ENCODE results near the gene IFFO2.
"Not testable (repeated sequence)": the region's sequence is repeated elsewhere in the genome, so short reads cannot be mapped to it uniquely, and the experiment has no call there.

Gene IFFO2

GRCh38 chr1:18871401-18872070, 84.9 kb downstream of the IFFO2 start:
- DNase-seq = no peak

GRCh38 chr1:18870957-18871356, 85.5 kb downstream of the IFFO2 start:
- DNase-seq = no peak

DNA sequence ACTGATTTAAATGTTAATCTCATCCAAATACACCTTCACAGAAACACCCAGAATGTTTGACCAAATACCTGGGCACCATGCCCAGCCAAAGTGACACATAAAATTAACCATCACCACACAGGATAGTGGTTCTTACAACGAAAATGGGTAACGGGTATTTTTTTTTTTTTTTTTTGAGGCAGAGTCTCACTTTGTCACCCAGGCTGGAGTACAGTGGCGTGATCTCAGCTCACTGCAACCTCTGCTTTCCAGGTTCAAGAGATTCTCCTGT, 85.9 kb downstream of the IFFO2 start:
- not testable (repeated sequence) for DNase-seq

DNA sequence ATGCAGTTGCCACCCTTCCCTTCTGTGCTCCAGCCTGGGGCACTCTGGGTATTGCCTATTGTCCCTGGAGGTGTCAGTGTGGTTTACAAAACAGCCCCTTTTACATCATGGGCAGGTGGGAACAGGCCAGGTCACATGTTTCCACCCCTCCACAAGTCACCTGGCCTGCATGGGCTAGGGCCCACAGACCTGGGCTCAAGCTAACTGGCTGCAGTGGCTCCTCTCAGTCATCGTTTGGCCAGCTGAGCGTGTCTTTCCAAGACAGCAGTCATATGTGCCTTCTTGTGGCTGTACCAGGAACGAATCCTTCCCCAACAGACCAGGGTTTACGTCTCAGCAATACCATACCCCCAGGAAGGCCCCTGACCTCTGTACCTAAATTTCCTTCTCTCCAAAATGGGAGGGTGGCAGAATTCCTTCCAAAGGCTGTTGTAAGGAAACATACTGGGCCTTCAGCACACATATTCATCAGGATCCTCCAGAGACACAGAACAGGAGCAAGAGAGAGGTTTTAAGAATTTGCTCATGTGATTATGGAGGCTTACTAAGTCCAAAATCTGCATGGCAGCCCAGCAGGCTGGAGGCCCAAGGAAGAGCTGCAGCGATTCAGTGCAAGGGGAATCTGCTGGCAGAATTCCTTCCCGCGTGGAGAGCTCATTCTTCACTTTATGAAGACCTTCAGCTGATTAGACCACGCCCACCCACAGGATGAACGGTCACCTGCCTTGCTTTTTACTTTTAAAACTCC, 86.5 kb downstream of the IFFO2 start:
- no peak for DNase-seq

DNA sequence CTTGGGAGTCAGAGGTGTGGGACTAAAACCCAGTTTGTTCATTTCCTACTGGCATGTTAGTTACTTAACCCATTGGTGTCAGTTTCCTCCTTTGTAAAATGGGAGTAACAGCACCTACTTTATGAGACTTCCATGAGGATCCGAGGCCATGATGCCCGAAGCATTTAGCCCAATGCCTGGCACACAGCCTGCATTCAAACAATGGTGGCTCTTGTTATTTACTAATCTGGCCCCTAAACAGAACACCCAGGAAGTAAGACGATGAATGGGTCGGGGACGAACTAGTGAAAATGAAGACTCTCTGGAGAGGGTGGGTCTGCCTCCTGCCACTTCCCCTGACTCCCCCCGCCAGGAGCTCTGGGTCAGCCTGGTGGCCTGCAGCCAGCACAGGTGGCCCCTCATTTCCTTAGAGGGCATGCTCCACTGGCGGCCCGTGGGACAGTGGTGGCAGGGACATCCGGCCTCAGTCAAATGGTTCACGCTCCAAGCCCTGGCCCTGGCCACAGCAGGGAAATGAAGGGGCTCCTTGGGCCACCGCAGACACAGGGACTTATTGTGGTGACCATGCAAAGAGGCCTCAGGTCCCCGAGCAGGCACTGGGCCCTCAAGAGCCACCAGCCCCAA, 87.6 kb downstream of the IFFO2 start:
- DNase-seq = no peak

DNA sequence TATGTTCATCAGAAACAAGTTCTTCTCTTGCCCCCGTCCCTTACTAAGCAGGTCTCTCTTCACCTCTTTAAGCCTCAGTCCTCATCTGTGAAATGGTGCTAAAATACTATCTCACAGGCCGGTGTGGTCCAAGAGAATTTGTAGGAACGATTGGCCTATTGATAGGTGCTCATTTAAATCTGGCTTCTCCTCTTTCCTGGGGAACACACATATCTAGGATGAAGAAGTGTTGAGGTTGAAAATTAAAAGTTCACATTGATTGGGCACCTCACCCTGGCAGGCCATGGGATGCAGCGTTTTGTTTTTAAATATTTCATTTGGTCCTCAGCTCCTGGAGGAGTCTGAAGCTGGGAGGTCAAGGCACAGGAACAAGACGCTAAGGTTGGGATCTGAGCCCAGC, 88.1 kb downstream of the IFFO2 start:
- DNase-seq = no peak

DNA sequence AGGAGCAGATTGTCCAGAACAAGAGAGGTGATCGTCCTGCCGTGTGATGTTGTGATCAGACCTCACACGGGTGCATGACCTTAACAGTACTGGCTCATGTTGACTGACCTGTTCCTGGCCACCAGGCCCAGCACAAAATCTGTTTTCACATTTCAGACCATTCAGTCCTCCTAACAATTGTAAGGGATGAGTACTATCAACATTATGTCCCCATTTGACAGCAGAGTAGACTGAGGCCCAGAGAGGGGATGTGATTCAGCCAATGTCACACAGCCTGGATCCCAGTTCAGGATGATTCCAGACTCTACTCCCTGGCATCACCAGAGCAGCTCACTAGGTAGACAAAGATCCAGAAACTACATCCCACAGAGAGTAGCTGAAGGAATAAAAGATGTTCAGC, 89.6 kb downstream of the IFFO2 start:
- no peak for DNase-seq

DNA sequence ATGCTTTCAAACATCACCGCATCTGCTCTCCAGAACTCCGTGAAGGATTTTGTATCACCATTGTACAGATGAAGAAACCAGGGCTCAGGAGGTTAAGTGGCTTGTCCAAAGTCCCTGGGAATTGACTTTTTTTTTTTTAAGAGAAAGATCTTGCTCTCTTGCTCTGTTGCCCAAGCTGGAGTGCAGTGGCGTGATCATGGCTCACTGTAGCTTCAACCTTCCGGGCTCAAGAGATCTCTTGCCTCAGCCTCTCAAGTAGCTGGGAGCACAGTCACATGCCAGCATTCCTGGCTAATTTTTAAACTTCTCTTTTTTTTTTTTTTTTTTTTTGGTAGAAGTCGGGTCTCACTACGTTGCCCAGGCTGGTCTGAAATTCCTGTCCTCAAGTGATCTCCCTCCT, 90.2 kb downstream of the IFFO2 start:
- DNase-seq = no peak

GRCh38 chr1:18865176-18865575, 91.3 kb downstream of the IFFO2 start:
- DNase-seq = no peak

- no peak for DNase-seq
These were observed 94.9 kb downstream of the IFFO2 start for GRCh38 chr1:18861590-18861989.

- DNase-seq = no peak
These were observed 95.4 kb downstream of the IFFO2 start for GRCh38 chr1:18861082-18861481.

GRCh38 chr1:18859560-18859959, 96.9 kb downstream of the IFFO2 start, which contains the start of gene TAS1R2:
TAS1R2 (minus strand) TSS chr1:18859660; CDS start chr1:18859660, 0 bp downstream.
- DNase-seq = no peak

DNA sequence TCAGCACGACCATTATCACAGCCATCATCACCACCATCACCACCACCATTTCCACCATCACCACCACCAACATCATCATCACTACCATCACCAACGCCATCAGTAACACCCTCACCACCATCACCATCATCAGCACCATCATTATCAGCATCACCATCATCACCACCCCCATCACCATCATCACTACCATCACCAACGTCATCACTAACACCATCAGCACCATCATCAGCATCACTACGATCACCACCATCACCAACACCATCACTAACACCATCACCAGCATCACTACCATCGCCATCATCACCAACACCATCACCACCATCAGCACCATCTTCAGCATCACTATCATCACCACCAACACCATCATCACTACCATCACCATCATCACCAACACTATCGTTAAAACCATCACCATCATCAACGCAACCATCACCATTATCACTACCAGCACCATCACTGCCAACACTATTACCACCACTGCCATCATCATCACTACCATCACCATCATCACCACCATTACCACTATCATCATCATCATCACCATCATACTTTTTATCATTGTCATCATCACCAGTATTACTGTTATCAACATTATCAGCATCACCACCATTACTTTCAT, 98.3 kb downstream of the IFFO2 start:
- DNase-seq = no peak

DNA sequence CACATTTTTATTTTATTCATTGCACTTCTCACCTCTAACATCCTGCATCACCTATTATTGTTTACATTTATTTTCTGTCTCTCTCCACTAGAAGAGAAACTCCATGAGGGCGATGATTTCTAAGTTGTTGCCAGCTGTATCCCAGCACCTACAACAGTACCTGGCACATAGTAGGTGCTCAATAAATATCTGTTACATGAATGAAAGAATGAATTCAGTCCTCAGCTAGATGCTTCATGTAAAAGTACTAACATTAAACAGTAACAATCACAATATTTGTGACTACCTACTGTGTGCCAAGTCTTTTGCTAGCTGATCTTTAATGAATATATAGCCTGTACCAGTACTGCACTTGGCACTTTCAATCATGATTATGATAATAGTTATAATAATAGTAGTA, 100.0 kb downstream of the IFFO2 start:
- DNase-seq = no peak

DNA sequence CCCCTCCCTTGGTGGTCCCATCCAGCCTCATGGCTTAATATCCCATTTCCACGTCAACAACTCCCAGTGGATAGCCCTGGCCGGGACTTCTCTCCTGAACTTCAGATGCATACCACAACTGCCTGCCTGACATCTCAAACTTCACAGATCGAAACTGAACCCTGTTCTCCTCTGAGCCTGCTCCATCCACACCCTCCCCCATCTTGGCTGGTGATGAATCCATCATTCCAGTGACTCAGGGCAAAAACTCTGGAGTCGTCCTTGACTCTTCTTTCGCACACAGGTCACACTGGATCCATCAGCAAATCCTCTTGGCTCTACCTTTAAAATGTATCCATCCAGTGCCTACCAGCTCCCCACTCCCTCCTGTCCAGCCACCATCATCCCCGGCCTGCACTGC, 100.9 kb downstream of the IFFO2 start:
- no peak for DNase-seq

DNA sequence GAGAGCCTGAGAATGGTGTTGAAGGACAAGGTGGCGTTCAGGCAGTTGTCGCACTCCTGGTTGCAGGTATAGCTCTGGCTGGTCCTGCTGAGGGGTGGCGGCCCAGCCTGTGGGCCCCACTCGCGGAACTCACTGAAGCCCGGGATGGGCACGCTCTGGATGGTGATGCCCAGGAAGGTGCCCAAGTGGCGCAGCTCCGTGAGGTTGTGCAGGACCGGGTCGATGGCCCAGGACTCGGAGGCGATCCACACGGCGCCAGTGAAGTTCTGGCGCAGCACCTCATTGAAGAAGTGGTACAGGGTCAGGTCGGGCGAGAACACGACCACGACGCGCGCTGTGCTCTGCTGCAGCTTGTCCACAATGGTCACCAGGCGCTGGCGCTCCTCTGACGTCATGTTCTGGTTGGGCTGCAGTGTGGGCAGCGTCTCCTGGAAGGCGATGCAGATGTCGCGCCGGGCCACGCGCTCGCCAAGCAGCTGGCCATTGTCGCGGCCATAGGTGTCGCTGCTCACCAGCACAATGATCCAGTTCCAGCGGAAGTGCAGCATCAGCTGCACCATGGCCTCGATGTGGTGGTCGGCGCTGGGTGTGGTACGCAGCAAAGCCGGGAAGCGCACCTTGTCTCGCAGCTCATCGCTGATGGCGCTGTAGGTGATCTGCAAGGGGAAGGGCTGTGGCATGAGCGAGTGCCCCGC, 102.0 kb downstream of the IFFO2 start:
- DNase-seq = no peak
